SK-N-SH (cell line): ENCODE measurements around the gene ADAMTSL5. TPM values are rescaled to one million over a fixed set of nuclear protein-coding genes. Genes with fewer than 3 reads are reported as not detected.

Source experiments
- CTCF ChIA-PET: fragments of 300-600, 350-600 bp; formaldehyde crosslinking; extraction: SDS; loops from one replicate; lab custom pipeline; 2021; lab: Yijun Ruan, JAX
- POLR2A ChIA-PET: fragments of 350-600 bp; sonication (Branson Sonifier 250); formaldehyde crosslinking; extraction: SDS; loops from one replicate; lab custom pipeline; 2020; ENCODE audit warnings: antibody characterized with exemption, inconsistent platforms; lab: Yijun Ruan, JAX
- DNase-seq: peaks from one replicate; pipeline ENCODE4 v3.0.0; 2012
- H2AFZ ChIP-seq: fragments of 200-600 bp; sonication (generic); 2 replicates; pipeline ENCODE4 v1.8.1; 2016; ENCODE audit warnings: antibody characterized with exemption, mild to moderate bottlenecking, low read depth
- H3F3A ChIP-seq: fragments of 200-600 bp; sonication (generic); replicated peaks from 2 replicates; pipeline ENCODE3; 2016; ENCODE audit warnings: antibody characterized with exemption, mild to moderate bottlenecking; ENCODE audit not compliant: insufficient read depth
- H3K27ac ChIP-seq, 2 experiments: fragments of 200-500 bp in 1 of 2; fragments of 200-600 bp in 1 of 2; sonication (Bioruptor generic) in 1 of 2; sonication (generic), shearing (Covaris generic) in 1 of 2; 2 replicates each; pipeline versions ENCODE4 v1.5.1 to v1.6.1; 2014 to 2016; ENCODE audit warnings: low read depth in 2 of 2, inconsistent platforms in 1 of 2, low read length in 1 of 2, mild to moderate bottlenecking in 1 of 2, mixed read lengths in 1 of 2
- H3K27me3 ChIP-seq: fragments of 200-600 bp; sonication (generic), shearing (Covaris generic); 2 replicates; pipeline ENCODE4 v1.6.1; 2016; ENCODE audit warnings: mixed run types; ENCODE audit not compliant: insufficient read depth
- H3K36me3 ChIP-seq, 2 experiments: fragments of 200-500 bp in 1 of 2; fragments of 200-600 bp in 1 of 2; sonication (Bioruptor generic) in 1 of 2; sonication (generic) in 1 of 2; replicated peaks in 1 of 2; 2 replicates each; pipeline versions ENCODE3 to v1.5.1; 2014 to 2016; ENCODE audit warnings: low read length in 1 of 2, mild to moderate bottlenecking in 1 of 2; ENCODE audit not compliant: insufficient read depth in 2 of 2, control insufficient read depth in 1 of 2
- H3K4me1 ChIP-seq, 2 experiments: fragments of 200-500 bp in 1 of 2; fragments of 200-600 bp in 1 of 2; sonication (Bioruptor generic) in 1 of 2; sonication (generic), shearing (Covaris generic) in 1 of 2; 2 replicates each; pipeline versions ENCODE4 v1.5.1 to v1.6.1; 2014 to 2016; ENCODE audit warnings: low read depth in 1 of 2, low read length in 1 of 2, mixed run types in 1 of 2; ENCODE audit not compliant: insufficient read depth in 2 of 2, control insufficient read depth in 1 of 2
- H3K4me2 ChIP-seq: fragments of 200-600 bp; sonication (generic), shearing (Covaris generic); 2 replicates; pipeline ENCODE4 v1.6.1; 2017; ENCODE audit warnings: mixed run types
- H3K4me3 ChIP-seq, 2 experiments: fragments of 200-500 bp in 1 of 2; fragments of 200-600 bp in 1 of 2; sonication (Bioruptor generic) in 1 of 2; sonication (generic), shearing (Covaris generic) in 1 of 2; 2 replicates each; pipeline versions ENCODE4 v1.5.1 to v1.8.1; 2014 to 2016; ENCODE audit warnings: low read depth in 2 of 2, inconsistent platforms in 1 of 2, low read length in 1 of 2, mild to moderate bottlenecking in 1 of 2, mixed read lengths in 1 of 2, moderate library complexity in 1 of 2
- H3K79me2 ChIP-seq: fragments of 200-600 bp; sonication (generic); 2 replicates; pipeline ENCODE4 v1.8.1; 2017; ENCODE audit warnings: mild to moderate bottlenecking; ENCODE audit not compliant: insufficient read depth
- H3K9ac ChIP-seq: fragments of 200-600 bp; sonication (generic); 2 replicates; pipeline ENCODE4 v1.6.1; 2017; ENCODE audit warnings: mixed run types
- H3K9me2 ChIP-seq: fragments of 200-600 bp; sonication (generic); 2 replicates; pipeline ENCODE4 v1.6.1; 2017; ENCODE audit warnings: mixed run types
- H3K9me3 ChIP-seq: fragments of 200-600 bp; sonication (generic); 2 replicates; pipeline ENCODE4 v1.6.1; 2017; ENCODE audit warnings: mixed run types, mild to moderate bottlenecking, moderate library complexity
- H4K20me1 ChIP-seq: fragments of 200-600 bp; sonication (generic); 2 replicates; pipeline ENCODE4 v1.6.1; 2017; ENCODE audit warnings: mild to moderate bottlenecking, mixed run types; ENCODE audit not compliant: insufficient read depth
- FOSL2 ChIP-seq: IDR thresholded peaks from 2 replicates; pipeline ENCODE4 v1.4.0; 2012; ENCODE audit warnings: low read depth, mild to moderate bottlenecking, moderate library complexity, borderline replicate concordance
- FOXJ3 ChIP-seq: sonication (generic); formaldehyde crosslinking; IDR thresholded peaks from 2 replicates; pipeline ENCODE4 v1.5.1; 2020; ENCODE audit warnings: mild to moderate bottlenecking, missing genetic modification reagents
- FOXM1 ChIP-seq: IDR thresholded peaks from 2 replicates; pipeline ENCODE4 v1.4.0; 2012; ENCODE audit warnings: low read depth, mild to moderate bottlenecking
- GATA2 ChIP-seq: sonication (generic); formaldehyde crosslinking; IDR thresholded peaks from 2 replicates; pipeline ENCODE4 v1.5.0; 2020; ENCODE audit warnings: mild to moderate bottlenecking, missing genetic modification reagents
- JUND ChIP-seq: IDR thresholded peaks from 2 replicates; pipeline ENCODE4 v1.4.0; 2012
- MEF2A ChIP-seq: IDR thresholded peaks from 2 replicates; pipeline ENCODE4 v1.4.0; 2012; ENCODE audit warnings: low read depth, borderline replicate concordance
- NRF1 ChIP-seq: IDR thresholded peaks from 2 replicates; pipeline ENCODE4 v1.6.1; 2012; ENCODE audit warnings: low read depth, mild to moderate bottlenecking, low read length
- RAD21 ChIP-seq: IDR thresholded peaks from 2 replicates; pipeline ENCODE4 v1.6.1; 2012; ENCODE audit warnings: mild to moderate bottlenecking, low read length
- TAF1 ChIP-seq: IDR thresholded peaks from 2 replicates; pipeline ENCODE4 v1.6.1; 2012; ENCODE audit warnings: low read depth, mild to moderate bottlenecking, low read length, moderate library complexity, borderline replicate concordance
- TEAD4 ChIP-seq: IDR thresholded peaks from 2 replicates; pipeline ENCODE4 v1.4.0; 2012; ENCODE audit warnings: mild to moderate bottlenecking, borderline replicate concordance; ENCODE audit not compliant: insufficient read depth
- WGBS: methylation state at CpG from one replicate; pipeline ENCODE4 v1.1.6; 2017; ENCODE audit warnings: low lambda C conversion rate; 5-methylcytosine and 5-hydroxymethylcytosine counted together
- polyA plus RNA-seq, 3 experiments: library from polyadenylated mRNA; depleted of rRNA; stranded (reverse); fragments of >200 nt; gene quantifications; 2 replicates each; pipeline ENCODE4 v1.2.3, GENCODE V29; 2012
- TF ChIP-seq, protein P1 (sequence below): IDR thresholded peaks from 2 replicates; pipeline ENCODE4 v1.4.0; 2012; ENCODE audit warnings: low read depth, borderline replicate concordance
- TF ChIP-seq, protein P2 (sequence below): fragments of 150-350 bp; IDR thresholded peaks from 2 replicates; pipeline ENCODE4 v1.6.1; 2016; ENCODE audit warnings: mild to moderate bottlenecking, low read depth, low read length
- TF ChIP-seq, protein P3 (sequence below): IDR thresholded peaks from 2 replicates; pipeline ENCODE4; 2012
- TF ChIP-seq, protein P4 (sequence below): IDR thresholded peaks from 2 replicates; pipeline ENCODE4 v1.4.0; 2012; ENCODE audit warnings: low read depth, borderline replicate concordance

ADAMTSL5 gene
- polyA plus RNA-seq, 1 of the 3 experiments (the other 2 are of a cell fraction), result 5.7 TPM

DNA sequence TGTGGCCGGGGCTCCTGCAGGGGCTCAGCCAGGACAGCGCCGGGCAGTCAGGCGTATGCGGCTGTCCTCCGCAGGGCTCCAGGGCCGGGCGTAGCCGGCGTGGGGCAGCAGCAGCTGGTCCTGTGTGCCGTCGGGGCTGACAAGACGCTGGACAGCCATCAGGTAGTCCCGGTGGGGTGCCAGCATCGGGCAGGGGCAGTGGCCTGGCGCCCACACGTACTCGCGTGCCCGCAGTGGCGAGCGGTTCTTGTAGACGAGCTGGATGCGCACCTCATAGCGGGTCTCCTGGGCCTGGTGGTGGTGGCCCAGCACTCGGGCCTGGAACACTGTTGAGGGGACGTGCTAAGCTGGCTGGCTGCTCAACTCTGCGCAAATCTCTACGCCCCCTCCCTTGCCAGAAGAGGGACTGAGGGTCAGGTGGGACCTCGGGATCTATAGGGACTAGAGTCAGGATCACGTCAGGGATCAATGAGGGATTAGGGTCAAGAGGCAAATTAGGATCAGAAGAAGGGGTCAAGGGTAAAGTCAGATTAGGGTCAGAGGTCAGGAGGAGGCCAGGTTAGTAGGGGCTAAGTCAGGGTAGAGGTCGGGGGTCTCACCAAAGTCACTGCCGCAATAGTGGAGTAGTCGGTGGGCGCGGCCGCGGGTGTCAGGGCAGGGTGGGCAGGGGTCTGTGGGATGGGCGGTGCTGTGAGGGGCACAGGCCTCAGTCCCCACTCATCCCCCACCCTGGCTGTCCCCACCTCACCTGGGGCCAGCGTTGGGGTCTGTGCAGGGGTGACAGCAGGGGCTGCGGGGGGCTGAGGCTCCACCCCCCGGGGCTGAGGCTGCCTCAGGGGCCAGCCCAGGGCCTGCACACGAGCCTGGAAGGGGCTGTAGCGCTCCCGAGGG, 6.6 kb downstream of the ADAMTSL5 start (continued):
- no peak for TF ChIP-seq TEAD4
- TF ChIP-seq, protein P1, sequence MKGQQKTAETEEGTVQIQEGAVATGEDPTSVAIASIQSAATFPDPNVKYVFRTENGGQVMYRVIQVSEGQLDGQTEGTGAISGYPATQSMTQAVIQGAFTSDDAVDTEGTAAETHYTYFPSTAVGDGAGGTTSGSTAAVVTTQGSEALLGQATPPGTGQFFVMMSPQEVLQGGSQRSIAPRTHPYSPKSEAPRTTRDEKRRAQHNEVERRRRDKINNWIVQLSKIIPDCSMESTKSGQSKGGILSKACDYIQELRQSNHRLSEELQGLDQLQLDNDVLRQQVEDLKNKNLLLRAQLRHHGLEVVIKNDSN, result no peak
- TF ChIP-seq, protein P2, sequence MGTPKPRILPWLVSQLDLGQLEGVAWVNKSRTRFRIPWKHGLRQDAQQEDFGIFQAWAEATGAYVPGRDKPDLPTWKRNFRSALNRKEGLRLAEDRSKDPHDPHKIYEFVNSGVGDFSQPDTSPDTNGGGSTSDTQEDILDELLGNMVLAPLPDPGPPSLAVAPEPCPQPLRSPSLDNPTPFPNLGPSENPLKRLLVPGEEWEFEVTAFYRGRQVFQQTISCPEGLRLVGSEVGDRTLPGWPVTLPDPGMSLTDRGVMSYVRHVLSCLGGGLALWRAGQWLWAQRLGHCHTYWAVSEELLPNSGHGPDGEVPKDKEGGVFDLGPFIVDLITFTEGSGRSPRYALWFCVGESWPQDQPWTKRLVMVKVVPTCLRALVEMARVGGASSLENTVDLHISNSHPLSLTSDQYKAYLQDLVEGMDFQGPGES, result no peak
- TF ChIP-seq GATA2, result no peak
- no peak for TF ChIP-seq MEF2A
- TF ChIP-seq NRF1, result no peak

DNA sequence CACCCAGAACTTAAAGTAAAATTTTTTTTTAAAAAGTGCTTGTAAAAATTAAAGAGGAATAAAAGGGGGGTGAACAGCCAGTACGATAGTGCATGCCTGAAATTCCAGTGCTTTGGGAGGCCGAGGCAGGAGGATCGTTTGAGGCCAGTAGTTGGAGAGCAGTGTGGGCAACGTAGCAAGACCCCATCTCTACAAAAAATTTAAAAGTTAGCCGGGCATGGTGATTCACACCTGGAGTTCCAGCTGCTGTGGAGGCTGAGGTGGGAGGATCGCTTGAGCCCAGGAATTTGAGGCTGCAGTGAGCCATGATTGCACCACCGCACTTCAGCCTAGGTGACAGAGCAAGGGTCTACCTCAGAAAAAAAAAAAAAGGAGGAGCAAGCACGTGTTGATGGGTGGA, 7.8 kb downstream of the ADAMTSL5 start:
- Histone ChIP-seq H3K36me3 (no peaks in the 10 kb centered on the region), H3K79me2 (no peaks in the 10 kb centered on the region), H3F3A (peaks cover 16% of the 10 kb centered on the region), H3K27ac (no peak overlapping the region), H2AFZ (no peak overlapping the region), H4K20me1 (no peaks in the 10 kb centered on the region), H3K4me3 (no peak overlapping the region), H3K9me3 (no peaks in the 10 kb centered on the region), H3K4me1 (peaks cover 5 to 15% of the 10 kb centered on the region in 2 experiments; a peak in 2 of 4 replicates), H3K4me2 (no peak overlapping the region), H3K9ac (no peak overlapping the region), H3K9me2 (no peaks in the 10 kb centered on the region), H3K27me3 (0 out of 2 replicates have a peak, but pooled peaks cover 5% of the 10 kb centered on the region)
- no peak for DNase-seq
- no peak for TF ChIP-seq FOSL2
- no peak for TF ChIP-seq GATA2
- TF ChIP-seq MEF2A, result no peak
- TF ChIP-seq FOXM1, result no peak
- TF ChIP-seq TAF1, result no peak
- no peak for TF ChIP-seq RAD21
- TF ChIP-seq JUND, result no peak
- no peak for TF ChIP-seq FOXJ3 (CRISPR knock-in tag)
- TF ChIP-seq, protein P3, sequence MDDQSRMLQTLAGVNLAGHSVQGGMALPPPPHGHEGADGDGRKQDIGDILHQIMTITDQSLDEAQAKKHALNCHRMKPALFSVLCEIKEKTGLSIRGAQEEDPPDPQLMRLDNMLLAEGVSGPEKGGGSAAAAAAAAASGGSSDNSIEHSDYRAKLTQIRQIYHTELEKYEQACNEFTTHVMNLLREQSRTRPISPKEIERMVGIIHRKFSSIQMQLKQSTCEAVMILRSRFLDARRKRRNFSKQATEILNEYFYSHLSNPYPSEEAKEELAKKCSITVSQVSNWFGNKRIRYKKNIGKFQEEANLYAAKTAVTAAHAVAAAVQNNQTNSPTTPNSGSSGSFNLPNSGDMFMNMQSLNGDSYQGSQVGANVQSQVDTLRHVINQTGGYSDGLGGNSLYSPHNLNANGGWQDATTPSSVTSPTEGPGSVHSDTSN, result no peak
- TF ChIP-seq, protein P4, sequence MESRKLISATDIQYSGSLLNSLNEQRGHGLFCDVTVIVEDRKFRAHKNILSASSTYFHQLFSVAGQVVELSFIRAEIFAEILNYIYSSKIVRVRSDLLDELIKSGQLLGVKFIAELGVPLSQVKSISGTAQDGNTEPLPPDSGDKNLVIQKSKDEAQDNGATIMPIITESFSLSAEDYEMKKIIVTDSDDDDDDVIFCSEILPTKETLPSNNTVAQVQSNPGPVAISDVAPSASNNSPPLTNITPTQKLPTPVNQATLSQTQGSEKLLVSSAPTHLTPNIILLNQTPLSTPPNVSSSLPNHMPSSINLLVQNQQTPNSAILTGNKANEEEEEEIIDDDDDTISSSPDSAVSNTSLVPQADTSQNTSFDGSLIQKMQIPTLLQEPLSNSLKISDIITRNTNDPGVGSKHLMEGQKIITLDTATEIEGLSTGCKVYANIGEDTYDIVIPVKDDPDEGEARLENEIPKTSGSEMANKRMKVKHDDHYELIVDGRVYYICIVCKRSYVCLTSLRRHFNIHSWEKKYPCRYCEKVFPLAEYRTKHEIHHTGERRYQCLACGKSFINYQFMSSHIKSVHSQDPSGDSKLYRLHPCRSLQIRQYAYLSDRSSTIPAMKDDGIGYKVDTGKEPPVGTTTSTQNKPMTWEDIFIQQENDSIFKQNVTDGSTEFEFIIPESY, result no peak
- TF ChIP-seq, protein P2, result no peak
- 39% methylated on average over 8 of the region's 8 CpGs for WGBS
- ChIA-PET CTCF (interaction anchor here (0.6 to 2.7 kb wide), 2 partner anchors 13 to 547 kb away, joined by 3 to 23 read pairs; partner anchors contain the start of gene REEP6), POLR2A (interaction anchor here (0.6 to 0.7 kb wide), 2 partner anchors 54 to 740 kb away, joined by 5 read pairs; no protein-coding TSS in a partner anchor)
